ENCODE results near the gene STN1. TPM values are rescaled to one million over a fixed set of nuclear protein-coding genes. Genes with fewer than 3 reads are reported as not detected.

Gene STN1
- total RNA-seq, 2 donors from 2014 or later: 15.5 to 42.7 TPM

GRCh38 chr10:103947799-103948516, 30.0 kb upstream of the STN1 start:
- no peak for DNase-seq (ENCODE audit: low spot score)
- no peaks in the 10 kb centered on the region for H3K4me1 ChIP-seq (replicated peaks)
- H3K27me3 ChIP-seq (replicated peaks; ENCODE audit: insufficient read depth): no peaks in the 10 kb centered on the region
- WGBS: 77% methylated on average over 3 of the region's 3 CpGs
- TF ChIP-seq POLR2A (IDR thresholded peaks at IDR 0.05) (no peak), POLR2AphosphoS5 (IDR thresholded peaks at IDR 0.05) (no peak)
- TF ChIP-seq, protein P1, sequence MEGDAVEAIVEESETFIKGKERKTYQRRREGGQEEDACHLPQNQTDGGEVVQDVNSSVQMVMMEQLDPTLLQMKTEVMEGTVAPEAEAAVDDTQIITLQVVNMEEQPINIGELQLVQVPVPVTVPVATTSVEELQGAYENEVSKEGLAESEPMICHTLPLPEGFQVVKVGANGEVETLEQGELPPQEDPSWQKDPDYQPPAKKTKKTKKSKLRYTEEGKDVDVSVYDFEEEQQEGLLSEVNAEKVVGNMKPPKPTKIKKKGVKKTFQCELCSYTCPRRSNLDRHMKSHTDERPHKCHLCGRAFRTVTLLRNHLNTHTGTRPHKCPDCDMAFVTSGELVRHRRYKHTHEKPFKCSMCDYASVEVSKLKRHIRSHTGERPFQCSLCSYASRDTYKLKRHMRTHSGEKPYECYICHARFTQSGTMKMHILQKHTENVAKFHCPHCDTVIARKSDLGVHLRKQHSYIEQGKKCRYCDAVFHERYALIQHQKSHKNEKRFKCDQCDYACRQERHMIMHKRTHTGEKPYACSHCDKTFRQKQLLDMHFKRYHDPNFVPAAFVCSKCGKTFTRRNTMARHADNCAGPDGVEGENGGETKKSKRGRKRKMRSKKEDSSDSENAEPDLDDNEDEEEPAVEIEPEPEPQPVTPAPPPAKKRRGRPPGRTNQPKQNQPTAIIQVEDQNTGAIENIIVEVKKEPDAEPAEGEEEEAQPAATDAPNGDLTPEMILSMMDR (IDR thresholded peaks at IDR 0.05): no peak
- H3K36me3 ChIP-seq: no peaks in the 10 kb centered on the region
- no peaks in the 10 kb centered on the region for H3K9me3 ChIP-seq
- no peak overlapping the region for H3K27ac ChIP-seq
- intact Hi-C loops (cut with DNase I): no loop called here
- no peak overlapping the region for H3K4me3 ChIP-seq

DNA sequence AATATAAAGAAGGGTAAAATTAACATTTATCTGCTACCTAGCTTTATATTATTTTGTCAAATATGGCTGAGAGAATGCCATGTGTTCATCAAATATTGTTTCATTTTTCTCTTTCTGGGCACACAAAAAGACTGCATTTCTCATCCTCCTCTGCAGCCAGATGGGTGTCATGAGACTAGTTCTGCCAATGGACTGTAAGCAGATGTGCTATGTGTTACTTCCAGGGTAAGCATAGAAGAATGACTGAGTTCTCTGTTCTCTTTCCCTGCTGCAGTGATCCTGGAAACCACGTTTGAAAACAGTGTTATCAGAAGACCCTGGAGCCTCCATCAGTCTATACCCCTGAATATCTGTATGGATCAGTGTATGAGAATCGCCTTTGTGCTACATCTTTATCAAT, 24.9 kb upstream of the STN1 start:
- DNase-seq (ENCODE audit: low spot score): no peak
- H3K9me3 ChIP-seq: no peaks in the 10 kb centered on the region
- H3K4me3 ChIP-seq: no peak overlapping the region
- H3K36me3 ChIP-seq: no peaks in the 10 kb centered on the region
- no peaks in the 10 kb centered on the region for H3K4me1 ChIP-seq (replicated peaks)
- no peak overlapping the region for H3K27ac ChIP-seq
- H3K27me3 ChIP-seq (replicated peaks; ENCODE audit: insufficient read depth): no peaks in the 10 kb centered on the region
- 69% methylated on average over 2 of the region's 2 CpGs for WGBS
- TF ChIP-seq, protein P1 (IDR thresholded peaks at IDR 0.05): no peak
- no peak for TF ChIP-seq POLR2AphosphoS5 (IDR thresholded peaks at IDR 0.05)
- TF ChIP-seq POLR2A (IDR thresholded peaks at IDR 0.05): no peak
- intact Hi-C loops (cut with DNase I): no loop called here

GRCh38 chr10:103941801-103942200, 23.8 kb upstream of the STN1 start:
- Histone ChIP-seq H3K36me3 (no peaks in the 10 kb centered on the region), H3K9me3 (no peaks in the 10 kb centered on the region), H3K4me1 (replicated peaks) (no peaks in the 10 kb centered on the region), H3K27me3 (replicated peaks; ENCODE audit: insufficient read depth) (no peaks in the 10 kb centered on the region), H3K4me3 (no peak overlapping the region), H3K27ac (no peak overlapping the region)
- no peak for DNase-seq (ENCODE audit: low spot score)
- TF ChIP-seq POLR2A (IDR thresholded peaks at IDR 0.05): no peak
- TF ChIP-seq, protein P1 (IDR thresholded peaks at IDR 0.05): no peak
- no peak for TF ChIP-seq POLR2AphosphoS5 (IDR thresholded peaks at IDR 0.05)
- 79% methylated on average over 2 of the region's 2 CpGs for WGBS
- intact Hi-C loops (cut with DNase I): no loop called here

DNA sequence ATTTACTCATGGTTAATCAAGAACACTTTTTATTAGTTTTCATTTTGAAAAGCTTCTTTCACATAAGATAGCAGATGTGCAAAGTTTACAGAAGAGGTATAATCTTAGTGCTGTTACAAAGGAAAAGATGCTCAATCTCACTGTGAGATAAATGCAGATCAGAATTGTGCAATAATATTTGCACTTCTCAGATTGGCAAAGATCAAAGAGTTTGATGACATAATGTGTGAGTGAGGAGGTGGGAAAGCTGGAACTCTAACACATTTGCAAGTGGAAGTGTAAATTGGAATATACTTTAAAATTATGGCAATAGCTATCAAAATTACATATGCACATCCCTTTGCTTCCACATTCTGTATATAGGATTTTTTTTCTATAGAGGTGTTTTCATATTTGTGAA, 21.5 kb upstream of the STN1 start:
- H3K4me1 ChIP-seq (replicated peaks): no peaks in the 10 kb centered on the region
- no peak overlapping the region for H3K4me3 ChIP-seq
- no peaks in the 10 kb centered on the region for H3K27me3 ChIP-seq (replicated peaks; ENCODE audit: insufficient read depth)
- intact Hi-C loops (cut with DNase I): no loop called here
- H3K36me3 ChIP-seq: no peaks in the 10 kb centered on the region
- no peak overlapping the region for H3K27ac ChIP-seq
- DNase-seq (ENCODE audit: low spot score): no peak
- H3K9me3 ChIP-seq: no peaks in the 10 kb centered on the region
- TF ChIP-seq POLR2AphosphoS5 (IDR thresholded peaks at IDR 0.05) (no peak), POLR2A (IDR thresholded peaks at IDR 0.05) (no peak)
- TF ChIP-seq, protein P1 (IDR thresholded peaks at IDR 0.05): no peak

DNA sequence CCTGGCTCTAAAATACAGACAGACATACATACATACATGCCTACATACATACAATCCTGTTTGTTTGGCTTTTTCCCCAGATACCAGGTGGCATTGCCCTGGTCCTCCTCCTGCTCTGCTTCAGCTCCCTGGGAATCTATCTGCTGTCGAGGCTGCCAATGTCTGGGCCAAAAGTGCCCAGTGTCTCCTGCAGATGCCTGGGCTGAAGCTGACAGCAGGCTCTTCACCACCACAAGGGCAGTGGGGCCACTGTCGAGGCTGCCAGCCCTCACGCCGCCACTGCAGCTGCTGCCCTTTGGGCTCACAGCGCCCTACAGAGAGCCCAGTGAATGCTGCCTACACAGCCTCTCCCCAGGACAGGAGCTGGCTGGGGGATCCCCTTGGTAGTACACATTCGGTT, 18.0 kb upstream of the STN1 start:
- intact Hi-C loops (cut with DNase I): no loop called here
- H3K27ac ChIP-seq: no peak overlapping the region
- no peak overlapping the region for H3K4me3 ChIP-seq
- H3K36me3 ChIP-seq: no peaks in the 10 kb centered on the region
- no peak for TF ChIP-seq POLR2A (IDR thresholded peaks at IDR 0.05)
- TF ChIP-seq POLR2AphosphoS5 (IDR thresholded peaks at IDR 0.05): no peak
- TF ChIP-seq, protein P1 (IDR thresholded peaks at IDR 0.05): no peak
- WGBS: 90% methylated on average over 6 of the region's 6 CpGs
- no peak for DNase-seq (ENCODE audit: low spot score)
- H3K27me3 ChIP-seq (replicated peaks; ENCODE audit: insufficient read depth): no peaks in the 10 kb centered on the region
- H3K9me3 ChIP-seq: no peaks in the 10 kb centered on the region
- H3K4me1 ChIP-seq (replicated peaks): no peaks in the 10 kb centered on the region
